Activated T-cell treated with anti-CD3 and anti-CD28 coated beads, Interleukin-2, amount 50 U/mL, for 4 hours (primary cell): ENCODE results near the gene PRICKLE2. TPM values are rescaled to one million over a fixed set of nuclear protein-coding genes. Genes with fewer than 3 reads are reported as not detected.

Source experiments
- ATAC-seq, 2 donors: fragments of 200-7000 bp; cut with Tn5 transposase; one replicate each; pipeline ENCODE4 v1.10.0; 2021
- DNase-seq: peaks from one replicate; pipeline ENCODE4 v3.0.0-alpha.2; 2020
- H3K27me3 Mint-ChIP-seq: one replicate; pipeline ENCODE4 v1.8.0; 2021; ENCODE audit warnings: low read depth, mixed read lengths
- H3K36me3 Mint-ChIP-seq: one replicate; pipeline ENCODE4 v1.8.0; 2022; ENCODE audit warnings: mixed read lengths; ENCODE audit not compliant: insufficient read depth
- H3K4me1 Mint-ChIP-seq: one replicate; pipeline ENCODE4 v1.8.0; 2021; ENCODE audit warnings: low read depth, mixed read lengths
- H3K4me3 Mint-ChIP-seq: one replicate; pipeline ENCODE4 v1.8.0; 2021; ENCODE audit warnings: mild to moderate bottlenecking, moderate library complexity, mixed read lengths
- H3K9me3 Mint-ChIP-seq: one replicate; pipeline ENCODE4 v1.8.0; 2021; ENCODE audit warnings: mixed read lengths
- total RNA-seq, 3 donors: library from RNA; stranded (reverse); gene quantifications; one replicate each; pipeline ENCODE4 v1.2.1, GENCODE V29; 2021

The PRICKLE2 gene
- total RNA-seq, 3 donors from 2014 or later: not detected

DNA sequence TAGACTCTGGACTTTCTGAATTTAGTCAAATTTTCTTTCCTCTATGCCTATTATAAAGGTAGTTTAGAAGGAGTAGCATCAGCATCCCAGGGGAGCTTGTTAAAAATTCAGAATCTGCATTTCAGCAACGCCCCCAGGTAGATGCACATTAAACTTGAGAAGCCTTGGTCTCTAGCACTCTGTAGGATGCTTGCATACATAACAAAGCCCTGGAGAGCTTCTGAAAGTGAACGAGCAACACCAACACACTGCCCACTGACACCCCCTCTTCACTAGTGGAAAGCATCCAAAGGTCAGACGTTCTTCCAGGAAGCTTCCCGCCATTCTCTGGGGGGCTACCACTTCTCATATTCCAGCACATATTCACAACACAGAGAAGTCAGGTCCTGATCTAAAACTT, 6.5 kb downstream of the PRICKLE2 start:
- Mint-ChIP-seq H3K36me3 (no peaks in the 10 kb centered on the region), H3K27me3 (no peaks in the 10 kb centered on the region), H3K4me3 (no peak overlapping the region), H3K9me3 (no peaks in the 10 kb centered on the region), H3K4me1 (no peaks in the 10 kb centered on the region)
- ATAC-seq (no peak), DNase-seq (no peak)

DNA sequence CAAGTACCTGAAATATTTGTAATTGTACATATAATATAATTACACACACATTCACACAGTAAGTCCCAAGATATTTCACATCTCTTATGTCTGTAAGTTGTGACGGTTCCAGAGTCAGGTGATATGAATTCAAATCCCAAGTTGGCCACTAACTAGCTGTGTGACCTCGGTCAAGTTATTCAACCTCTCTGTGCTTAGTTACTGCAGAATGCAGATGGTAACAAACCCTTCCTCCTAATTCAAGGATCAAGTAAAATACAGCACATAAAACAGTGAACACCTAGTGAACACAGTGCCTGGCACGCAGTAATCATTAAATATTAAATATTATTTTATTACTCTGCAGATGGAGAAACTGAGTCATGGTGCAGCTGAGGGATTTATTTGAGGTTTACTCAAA, 6.9 kb downstream of the PRICKLE2 start:
- ATAC-seq (no peak), DNase-seq (no peak)
- Mint-ChIP-seq H3K36me3 (no peaks in the 10 kb centered on the region), H3K9me3 (no peaks in the 10 kb centered on the region), H3K4me3 (no peak overlapping the region), H3K27me3 (no peaks in the 10 kb centered on the region), H3K4me1 (no peaks in the 10 kb centered on the region)

DNA sequence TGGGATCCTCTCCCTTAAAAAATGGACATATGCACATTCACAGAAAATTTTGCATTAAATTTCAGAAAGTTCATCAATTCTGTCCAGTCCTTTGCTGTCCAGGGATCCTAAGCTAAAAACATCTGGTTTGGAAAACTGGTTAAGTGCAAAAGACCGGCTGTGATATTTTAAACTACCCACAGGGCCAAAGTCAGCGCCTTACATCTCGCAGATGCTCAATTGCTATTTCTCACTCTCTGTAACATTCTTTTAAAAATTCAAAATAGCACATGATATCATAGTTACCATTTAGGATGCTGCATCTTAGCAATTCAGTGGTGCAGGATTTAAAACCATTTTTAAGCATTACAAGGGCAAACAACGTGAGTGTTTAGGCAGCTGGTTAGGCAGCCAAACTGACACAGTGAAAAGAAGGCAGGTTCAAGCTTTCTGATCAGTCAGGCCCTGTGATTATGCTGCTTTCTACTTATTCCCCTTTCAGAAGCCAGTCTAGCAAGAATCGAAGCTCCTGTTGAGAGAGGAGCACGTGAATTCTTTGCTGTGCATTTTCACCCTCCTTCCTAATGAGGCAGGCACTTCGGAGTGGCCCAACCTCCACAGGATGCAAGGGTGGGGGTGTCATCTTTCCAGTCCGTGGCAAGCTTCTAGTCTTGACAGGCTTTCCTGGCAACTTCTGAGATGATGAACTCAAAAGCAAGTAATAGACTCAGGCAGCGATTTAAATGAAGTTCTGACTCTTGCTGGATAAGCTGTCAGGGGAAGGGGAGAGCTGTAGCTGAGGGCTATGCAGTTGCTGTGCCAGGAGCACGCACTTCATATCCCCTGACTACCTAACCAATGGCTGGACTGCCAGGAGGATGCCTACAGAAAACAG, 8.8 kb downstream of the PRICKLE2 start:
- no peak for ATAC-seq
- no peaks in the 10 kb centered on the region for H3K4me1 Mint-ChIP-seq
- no peaks in the 10 kb centered on the region for H3K36me3 Mint-ChIP-seq
- H3K4me3 Mint-ChIP-seq: no peak overlapping the region
- no peaks in the 10 kb centered on the region for H3K9me3 Mint-ChIP-seq
- H3K27me3 Mint-ChIP-seq: no peaks in the 10 kb centered on the region
- DNase-seq: no peak

DNA sequence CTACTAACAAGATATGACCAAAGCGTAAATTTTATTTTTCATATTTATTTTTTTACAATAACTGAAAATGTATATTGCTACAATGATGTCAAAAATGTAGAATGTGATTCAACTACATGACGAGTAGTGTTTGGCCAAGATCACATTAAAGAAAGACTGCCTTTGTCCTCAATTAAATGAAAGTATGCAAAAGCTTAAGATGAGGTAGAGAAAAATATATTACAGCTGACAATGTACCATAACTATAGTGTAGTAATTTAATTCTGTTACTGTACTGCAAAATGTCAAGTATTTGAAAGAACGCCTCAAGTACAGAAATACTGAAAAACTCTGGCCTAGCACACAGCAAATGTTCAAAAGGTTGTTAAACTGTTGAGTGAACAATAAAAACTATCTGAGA, 9.7 kb downstream of the PRICKLE2 start:
- DNase-seq (no peak), ATAC-seq (no peak)
- H3K27me3 Mint-ChIP-seq: peaks cover 1% of the 10 kb centered on the region
- H3K9me3 Mint-ChIP-seq: no peaks in the 10 kb centered on the region
- H3K4me1 Mint-ChIP-seq: no peaks in the 10 kb centered on the region
- no peak overlapping the region for H3K4me3 Mint-ChIP-seq
- no peaks in the 10 kb centered on the region for H3K36me3 Mint-ChIP-seq

DNA sequence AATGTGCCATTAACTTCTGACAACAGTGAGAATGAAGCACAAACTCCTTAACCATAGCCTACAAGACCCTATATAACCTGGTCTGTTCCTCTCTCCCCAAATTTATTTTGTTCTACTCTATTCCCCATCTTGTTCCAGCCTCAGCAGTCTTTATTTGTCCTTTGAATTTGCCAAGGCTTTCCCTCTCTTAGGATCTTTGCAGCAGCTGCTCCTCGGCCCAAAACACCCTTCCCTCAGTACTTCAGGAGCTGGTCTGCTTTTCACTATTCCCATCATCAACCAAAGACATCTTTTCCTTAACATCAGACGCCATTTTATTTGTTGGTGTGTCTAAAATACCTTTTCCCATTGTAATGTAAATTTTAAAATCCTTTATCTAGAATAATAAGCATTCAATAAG, 10.2 kb downstream of the PRICKLE2 start:
- H3K36me3 Mint-ChIP-seq: no peaks in the 10 kb centered on the region
- H3K4me1 Mint-ChIP-seq: no peaks in the 10 kb centered on the region
- peaks cover 1% of the 10 kb centered on the region for H3K27me3 Mint-ChIP-seq
- ATAC-seq (no peak), DNase-seq (no peak)
- H3K9me3 Mint-ChIP-seq: no peaks in the 10 kb centered on the region
- H3K4me3 Mint-ChIP-seq: no peak overlapping the region

DNA sequence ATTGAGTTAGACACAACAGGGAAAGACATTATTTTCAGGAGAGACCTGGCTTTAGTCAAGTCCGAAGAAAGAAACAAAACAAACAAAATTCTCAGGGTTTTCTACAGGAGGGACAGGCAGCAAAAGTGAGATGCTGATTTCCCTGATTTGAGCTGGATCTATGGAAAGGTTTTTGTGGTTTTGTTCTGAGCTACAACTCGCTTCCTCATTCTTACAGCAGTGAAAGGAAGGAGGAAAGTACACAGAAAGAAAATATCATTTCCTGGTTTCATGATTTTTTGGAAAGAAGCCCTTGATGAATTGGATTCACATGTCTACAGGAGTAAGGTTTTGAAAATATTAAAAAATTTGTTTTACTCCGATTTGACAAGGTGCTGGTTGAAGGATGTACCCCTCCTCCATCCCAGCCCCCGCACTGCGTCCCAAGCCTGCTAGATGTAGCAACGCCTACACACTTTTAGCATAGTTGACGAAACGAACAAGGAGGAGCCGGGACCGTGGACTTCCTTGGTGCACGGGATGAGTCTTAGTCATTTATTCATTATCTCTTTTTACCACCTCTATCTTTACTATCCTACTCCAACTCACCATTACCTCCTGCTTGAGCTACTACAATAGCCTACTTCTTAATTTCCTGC, 10.8 kb downstream of the PRICKLE2 start:
- H3K27me3 Mint-ChIP-seq: peaks cover 1% of the 10 kb centered on the region
- DNase-seq (no peak), ATAC-seq (no peak)
- H3K36me3 Mint-ChIP-seq: no peaks in the 10 kb centered on the region
- H3K9me3 Mint-ChIP-seq: no peaks in the 10 kb centered on the region
- no peaks in the 10 kb centered on the region for H3K4me1 Mint-ChIP-seq
- no peak overlapping the region for H3K4me3 Mint-ChIP-seq

DNA sequence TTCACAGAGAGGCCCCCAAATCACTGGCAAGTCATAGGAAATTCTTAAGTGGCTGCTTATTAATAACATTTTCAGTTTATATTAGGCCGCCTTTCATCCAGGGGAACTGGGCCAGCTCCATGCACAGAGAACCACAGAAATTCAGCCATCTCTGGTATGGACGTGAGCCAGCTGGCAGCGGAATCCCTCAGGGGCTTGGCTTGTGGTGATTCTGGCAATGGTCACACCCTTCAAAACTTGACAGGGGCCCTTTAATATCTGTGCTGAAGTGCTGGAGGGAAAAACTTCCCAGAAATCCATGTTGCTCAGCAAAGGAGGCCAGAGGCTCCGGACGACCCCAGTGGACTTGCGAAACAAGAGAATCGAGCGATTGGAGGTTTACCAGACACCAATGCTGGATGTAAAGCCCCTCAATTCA, 11.3 kb downstream of the PRICKLE2 start:
- ATAC-seq (no peak), DNase-seq (no peak)
- H3K27me3 Mint-ChIP-seq: peaks cover 1% of the 10 kb centered on the region
- no peaks in the 10 kb centered on the region for H3K9me3 Mint-ChIP-seq
- no peaks in the 10 kb centered on the region for H3K36me3 Mint-ChIP-seq
- no peaks in the 10 kb centered on the region for H3K4me1 Mint-ChIP-seq
- H3K4me3 Mint-ChIP-seq: no peak overlapping the region

DNA sequence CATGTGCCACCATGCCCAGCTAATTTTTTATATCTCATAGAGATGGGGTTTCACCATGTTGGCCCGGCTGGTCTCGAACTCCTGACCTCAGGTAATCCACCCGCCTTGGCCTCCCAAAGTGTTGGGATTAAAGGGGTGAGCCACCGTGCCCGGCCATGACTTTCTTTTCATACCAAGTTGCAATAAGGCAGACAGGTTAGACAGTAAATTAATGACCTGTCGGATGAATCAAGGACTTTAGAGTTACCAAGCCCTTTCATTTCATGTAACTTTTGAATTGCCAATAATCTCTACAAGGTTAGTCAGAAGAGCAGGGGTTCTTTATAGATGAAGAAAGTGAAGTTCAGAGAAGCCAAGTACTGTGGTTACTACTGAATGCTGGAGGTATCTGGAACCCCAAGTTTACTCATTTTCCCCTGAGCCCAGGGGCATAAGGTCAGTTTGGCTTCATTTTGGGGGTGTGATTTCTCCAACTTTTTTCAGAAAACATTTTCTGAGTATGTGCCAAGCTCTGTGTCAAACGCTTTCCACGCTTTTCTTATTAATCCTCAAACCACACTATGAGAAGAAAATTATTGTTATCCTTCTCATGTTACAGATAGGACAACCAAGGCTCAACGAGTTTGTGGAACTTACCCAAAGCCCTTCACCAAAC, 11.9 kb downstream of the PRICKLE2 start:
- H3K36me3 Mint-ChIP-seq: no peaks in the 10 kb centered on the region
- DNase-seq: no peak

DNA sequence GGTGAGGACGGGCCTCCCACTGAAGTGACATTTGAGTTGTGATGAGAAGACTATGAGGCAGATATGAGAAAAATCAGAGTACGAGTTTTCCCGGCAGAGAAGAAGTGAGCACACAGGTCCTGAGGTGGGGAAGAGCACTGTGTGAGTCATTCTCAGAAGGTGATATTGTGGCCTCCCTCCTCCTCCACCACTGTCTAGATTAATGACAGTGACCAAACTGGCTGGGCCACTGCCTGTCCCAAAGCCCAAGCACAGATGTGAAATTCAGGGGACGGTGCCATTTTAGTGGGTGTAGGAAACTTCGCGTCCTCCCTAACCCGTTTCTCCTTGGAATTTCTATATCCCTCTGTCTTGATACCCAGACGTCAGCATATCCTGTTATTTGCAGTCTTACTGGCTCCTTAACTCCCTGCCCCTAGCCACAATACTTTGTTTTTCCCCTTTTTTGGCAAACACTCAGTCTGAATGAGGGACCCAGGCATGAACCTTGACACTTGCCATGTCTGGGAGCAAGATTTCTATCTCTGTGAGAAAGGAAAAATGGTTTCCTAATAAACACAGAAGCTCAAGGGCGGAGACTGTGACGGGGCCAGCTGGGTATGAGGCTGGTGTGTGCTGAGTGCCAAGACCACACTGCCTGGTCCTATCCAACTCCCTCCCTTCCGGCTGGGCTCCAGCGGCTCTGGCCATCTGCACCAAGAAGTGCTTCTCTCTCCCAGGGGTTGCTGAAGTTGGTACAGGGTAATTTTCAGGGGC, 15.2 kb downstream of the PRICKLE2 start:
- no peak overlapping the region for H3K4me3 Mint-ChIP-seq
- H3K27me3 Mint-ChIP-seq: peaks cover 1% of the 10 kb centered on the region

More for the DNA sequence above, 11.9 kb downstream of the PRICKLE2 start:
- Mint-ChIP-seq H3K9me3 (no peaks in the 10 kb centered on the region), H3K27me3 (peaks cover 1% of the 10 kb centered on the region), H3K4me1 (no peaks in the 10 kb centered on the region), H3K4me3 (no peak overlapping the region)
- ATAC-seq: no peak

DNA sequence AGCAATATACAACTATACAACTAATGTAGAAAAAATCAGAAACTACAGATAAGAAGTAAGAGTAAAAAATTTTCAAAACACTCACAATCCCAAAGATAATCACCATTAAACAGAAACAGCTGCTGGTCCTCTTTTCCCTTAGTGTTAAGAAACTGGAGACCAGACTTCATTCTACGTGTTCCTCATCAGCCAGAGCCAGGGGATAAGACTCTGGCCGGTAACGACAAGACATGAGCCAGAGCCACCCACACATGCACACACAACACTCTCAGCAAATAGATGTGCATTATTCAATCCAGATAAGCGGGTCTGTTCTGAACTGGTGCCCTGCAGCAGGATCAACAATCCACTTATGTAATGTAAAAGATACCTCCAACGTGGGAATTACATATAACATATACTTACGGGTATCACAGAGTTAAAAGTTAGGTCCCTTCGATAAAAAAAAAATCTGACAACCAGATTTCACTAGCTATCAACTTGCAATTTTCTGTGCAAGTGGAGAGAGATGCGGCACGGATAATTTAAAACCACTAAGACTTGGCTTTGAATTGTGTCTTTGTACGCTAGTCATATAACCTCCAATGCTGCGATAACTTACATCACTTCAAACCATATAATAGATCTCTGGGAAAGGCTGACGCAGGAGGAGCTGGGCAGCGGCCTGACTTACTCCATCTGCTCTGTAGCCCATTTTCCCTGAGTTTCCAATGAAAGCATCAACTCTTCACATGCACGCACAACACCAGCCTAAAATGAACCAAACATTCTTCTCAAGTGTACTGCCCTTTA, 17.8 kb downstream of the PRICKLE2 start:
- Mint-ChIP-seq H3K9me3 (no peaks in the 10 kb centered on the region), H3K4me1 (no peaks in the 10 kb centered on the region), H3K36me3 (no peaks in the 10 kb centered on the region), H3K27me3 (peaks cover 6% of the 10 kb centered on the region), H3K4me3 (no peak overlapping the region)
- DNase-seq (no peak), ATAC-seq (no peak)

More for the DNA sequence above, 15.2 kb downstream of the PRICKLE2 start:
- ATAC-seq (no peak), DNase-seq (no peak)
- Mint-ChIP-seq H3K36me3 (no peaks in the 10 kb centered on the region), H3K9me3 (no peaks in the 10 kb centered on the region), H3K4me1 (no peaks in the 10 kb centered on the region)

DNA sequence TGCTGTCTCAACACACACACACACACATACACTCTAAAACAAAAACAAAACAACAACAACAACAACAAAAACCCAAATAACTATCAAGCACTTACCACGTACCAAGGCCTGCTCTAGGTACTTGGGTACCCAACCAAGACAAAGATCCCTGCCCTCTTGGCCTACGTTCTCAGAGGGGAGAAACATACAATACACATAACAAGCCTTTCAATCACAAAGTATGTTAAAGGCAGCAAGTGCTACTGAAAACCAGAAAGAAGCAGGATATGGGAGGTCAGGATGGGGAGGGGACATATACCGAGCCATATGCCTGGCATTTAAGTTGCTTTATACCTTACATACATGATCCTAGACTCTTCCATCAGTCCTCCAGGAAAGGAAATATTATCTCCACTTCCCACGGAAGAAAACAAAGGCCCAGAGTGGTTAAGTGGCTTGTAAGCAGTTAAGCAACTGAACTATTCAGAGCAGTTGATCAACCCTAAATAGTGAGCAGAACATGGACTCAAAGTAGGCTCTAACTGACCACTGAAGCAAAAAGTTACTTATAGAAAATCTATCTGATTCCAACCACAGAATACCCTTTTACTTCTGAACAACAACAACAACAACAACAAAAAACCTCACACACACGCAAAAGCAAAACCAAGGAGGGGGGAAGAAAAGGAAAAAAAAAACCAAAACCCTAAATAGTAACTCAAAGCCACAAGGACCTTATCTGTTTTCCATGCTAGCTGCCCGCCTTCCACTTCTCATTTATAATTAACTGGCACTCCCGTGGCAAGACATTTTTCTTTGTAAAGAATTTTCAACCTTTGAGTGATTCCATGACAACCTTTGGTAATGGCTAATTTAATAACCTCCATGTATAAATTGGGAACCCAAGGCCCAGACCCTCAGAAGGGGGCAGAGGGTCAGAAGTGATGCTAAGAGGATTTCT, 21.0 kb downstream of the PRICKLE2 start:
- H3K4me3 Mint-ChIP-seq: no peak overlapping the region
- ATAC-seq: no peak
- H3K4me1 Mint-ChIP-seq: no peaks in the 10 kb centered on the region
- H3K36me3 Mint-ChIP-seq: no peaks in the 10 kb centered on the region
- no peaks in the 10 kb centered on the region for H3K9me3 Mint-ChIP-seq
- H3K27me3 Mint-ChIP-seq: peaks cover 5% of the 10 kb centered on the region
- no peak for DNase-seq

DNA sequence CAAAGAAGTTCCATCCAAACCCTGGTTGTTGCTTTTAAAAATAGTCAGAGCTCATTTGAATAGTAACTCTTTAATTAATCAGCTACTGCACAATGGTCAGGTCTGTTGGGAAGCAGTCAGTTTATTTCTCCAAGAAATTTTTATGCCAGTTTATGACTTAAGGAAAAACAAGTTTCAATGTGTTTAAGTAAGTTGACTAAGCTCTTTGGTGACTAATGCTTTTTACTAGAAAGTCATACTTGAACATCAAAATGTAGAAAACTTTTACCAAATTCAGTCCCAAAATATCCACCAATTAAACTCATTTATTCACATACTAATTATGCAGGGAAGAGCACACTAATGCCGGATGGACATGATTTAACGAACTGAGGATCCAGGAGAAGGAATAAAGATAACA, 22.1 kb downstream of the PRICKLE2 start:
- DNase-seq: no peak
- H3K9me3 Mint-ChIP-seq: no peaks in the 10 kb centered on the region
- no peaks in the 10 kb centered on the region for H3K4me1 Mint-ChIP-seq
- H3K27me3 Mint-ChIP-seq: peaks cover 5% of the 10 kb centered on the region
- ATAC-seq: no peak
- no peak overlapping the region for H3K4me3 Mint-ChIP-seq
- H3K36me3 Mint-ChIP-seq: no peaks in the 10 kb centered on the region

DNA sequence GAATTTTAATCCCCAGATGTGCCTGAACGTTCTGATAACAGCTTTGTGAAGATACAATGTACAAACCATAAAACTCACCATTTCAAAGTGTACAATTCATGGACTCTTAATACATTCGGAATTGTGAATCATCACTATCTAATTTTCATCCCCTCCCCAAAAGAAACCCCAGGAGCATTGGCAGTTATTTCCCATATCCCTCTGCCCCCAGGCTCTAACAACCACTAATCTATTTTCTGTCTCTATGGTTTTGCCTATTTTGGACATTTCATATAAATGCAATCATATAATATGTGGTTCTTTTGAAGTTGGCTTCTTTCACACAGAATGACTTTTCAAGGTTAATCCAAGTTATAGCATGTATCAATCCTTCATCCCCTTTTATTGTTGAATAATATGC, 25.3 kb downstream of the PRICKLE2 start:
- H3K27me3 Mint-ChIP-seq: peaks cover 5% of the 10 kb centered on the region
- no peak overlapping the region for H3K4me3 Mint-ChIP-seq
- H3K36me3 Mint-ChIP-seq: no peaks in the 10 kb centered on the region
- DNase-seq: no peak
- ATAC-seq: no peak
- H3K9me3 Mint-ChIP-seq: peaks cover 5% of the 10 kb centered on the region
- H3K4me1 Mint-ChIP-seq: no peaks in the 10 kb centered on the region
